H1 (cell line): ENCODE results near the gene ZNF423. TPM values are rescaled to one million over a fixed set of nuclear protein-coding genes. Genes with fewer than 3 reads are reported as not detected.

Source experiments
- CTCF ChIA-PET: fragments of 300-600 bp; sonication (Branson Sonifier 250); formaldehyde crosslinking; loops from one replicate; lab custom pipeline; 2021; ENCODE audit not compliant: partially characterized antibody; lab: Charles Lee
- POLR2A ChIA-PET: fragments of 300-600 bp; sonication (Branson Sonifier 250); formaldehyde crosslinking; loops from one replicate; lab custom pipeline; 2021; ENCODE audit warnings: inconsistent platforms; ENCODE audit not compliant: partially characterized antibody; lab: Charles Lee
- DNase-seq, 2 experiments: peaks; one replicate each; pipeline versions ENCODE4 v3.0.0 to v3.0.0-alpha.2; 2010 to 2022; ENCODE audit warnings: low spot score in 2 of 2, low read depth in 1 of 2, mixed read lengths in 1 of 2
- FAIRE-seq: peaks from 2 replicates; lab custom pipeline; 2011; peaks lifted over from hg19 to GRCh38; lab: Jason Lieb, UNC
- H2AFZ ChIP-seq: 2 replicates; pipeline ENCODE4 v1.8.1; 2012; ENCODE audit warnings: low read length, inconsistent platforms
- H2AK5ac ChIP-seq: 2 replicates; pipeline ENCODE4 v1.6.1; 2013; ENCODE audit warnings: low read depth, low read length
- H2BK120ac ChIP-seq: replicated peaks from 2 replicates; pipeline ENCODE3; 2013; ENCODE audit warnings: low read depth, low read length, inconsistent platforms
- H2BK12ac ChIP-seq: 2 replicates; pipeline ENCODE4 v1.6.1; 2013; ENCODE audit warnings: low read depth, low read length
- H2BK15ac ChIP-seq: 2 replicates; pipeline ENCODE4 v1.6.1; 2013; ENCODE audit warnings: low read length
- H2BK20ac ChIP-seq: 2 replicates; pipeline ENCODE4 v1.6.1; 2013; ENCODE audit warnings: low read length
- H2BK5ac ChIP-seq: 2 replicates; pipeline ENCODE4 v1.6.1; 2013; ENCODE audit warnings: low read depth, low read length
- H3K14ac ChIP-seq: 2 replicates; pipeline ENCODE4 v1.6.1; 2013; ENCODE audit warnings: inconsistent platforms; ENCODE audit not compliant: insufficient read length
- H3K18ac ChIP-seq: 2 replicates; pipeline ENCODE4 v1.6.1; 2013; ENCODE audit warnings: low read length; ENCODE audit errors: extremely low read depth
- H3K23ac ChIP-seq: 2 replicates; pipeline ENCODE4 v1.6.1; 2013; ENCODE audit warnings: inconsistent platforms; ENCODE audit not compliant: insufficient read length
- H3K23me2 ChIP-seq: 2 replicates; pipeline ENCODE4 v1.6.1; 2013; ENCODE audit warnings: low read depth, low read length
- H3K27ac ChIP-seq: 2 replicates; pipeline ENCODE4 v1.6.1; 2011; ENCODE audit warnings: low read depth, low read length, inconsistent platforms
- H3K27me3 ChIP-seq, 4 experiments: replicated peaks in 1 of 4; 1 replicate in 1 of 4; 2 replicates in 3 of 4; pipeline versions ENCODE4 v1.6.1 to v1.8.1; 2011 to 2013; ENCODE audit warnings: low read length in 3 of 4, mild to moderate bottlenecking in 3 of 4, inconsistent platforms in 2 of 4, mixed read lengths in 2 of 4, moderate library complexity in 1 of 4; ENCODE audit not compliant: control insufficient read depth in 3 of 4, insufficient read depth in 3 of 4; ENCODE audit errors: extremely low read depth in 1 of 4
- H3K36me3 ChIP-seq, 4 experiments: 2 replicates each; pipeline versions ENCODE4 v1.6.1 to v1.8.1; 2011 to 2013; ENCODE audit warnings: mild to moderate bottlenecking in 4 of 4, low read length in 3 of 4, moderate library complexity in 2 of 4, control low read depth in 1 of 4, inconsistent platforms in 1 of 4; ENCODE audit not compliant: insufficient read depth in 4 of 4, control insufficient read depth in 2 of 4
- H3K4ac ChIP-seq: replicated peaks from 2 replicates; pipeline ENCODE3; 2013; ENCODE audit warnings: low read length, low read depth, mixed read lengths, inconsistent platforms; ENCODE audit not compliant: insufficient read length
- H3K4me1 ChIP-seq, 4 experiments: replicated peaks in 1 of 4; 1 replicate in 1 of 4; 2 replicates in 3 of 4; pipeline versions ENCODE4 v1.6.1 to v1.8.1; 2011 to 2013; ENCODE audit warnings: low read length in 3 of 4, inconsistent platforms in 2 of 4, mixed read lengths in 1 of 4; ENCODE audit not compliant: insufficient read depth in 4 of 4, control insufficient read depth in 3 of 4
- H3K4me2 ChIP-seq, 2 experiments: 2 replicates each; pipeline versions ENCODE4 v1.6.1 to v1.8.1; 2011 to 2013; ENCODE audit warnings: low read depth in 2 of 2, low read length in 2 of 2, control low read depth in 1 of 2, inconsistent platforms in 1 of 2, mild to moderate bottlenecking in 1 of 2; ENCODE audit not compliant: insufficient read depth in 1 of 2
- H3K4me3 ChIP-seq, 4 experiments: fragments of 200-600, 300-600 bp in 1 of 4; sonication (generic), shearing (Covaris generic), sonication (Bioruptor Twin) in 1 of 4; 2 replicates each; pipeline versions ENCODE4 v1.5.1 to v1.8.1; 2011 to 2016; ENCODE audit warnings: low read length in 4 of 4, low read depth in 3 of 4, control low read depth in 2 of 4, inconsistent platforms in 2 of 4, mild to moderate bottlenecking in 2 of 4, mixed read lengths in 1 of 4, moderate library complexity in 1 of 4; ENCODE audit not compliant: insufficient read depth in 2 of 4; ENCODE audit errors: extremely low read depth in 1 of 4
- H3K56ac ChIP-seq: replicated peaks from 2 replicates; pipeline ENCODE3; 2013; ENCODE audit warnings: low read depth, mild to moderate bottlenecking, mixed read lengths, low read length, inconsistent platforms; ENCODE audit not compliant: insufficient read length
- H3K79me1 ChIP-seq: 2 replicates; pipeline ENCODE4 v1.6.1; 2013; ENCODE audit warnings: low read depth, low read length, control low read depth
- H3K79me2 ChIP-seq, 2 experiments: 2 replicates each; pipeline versions ENCODE4 v1.6.1 to v1.8.1; 2012 to 2013; ENCODE audit warnings: low read length in 2 of 2, mild to moderate bottlenecking in 2 of 2, inconsistent platforms in 1 of 2; ENCODE audit not compliant: insufficient read depth in 2 of 2, control insufficient read depth in 1 of 2
- H3K9ac ChIP-seq, 4 experiments: replicated peaks in 1 of 4; 1 replicate in 1 of 4; 2 replicates in 3 of 4; pipeline versions ENCODE4 v1.6.1 to v1.8.1; 2011 to 2013; ENCODE audit warnings: low read depth in 3 of 4, low read length in 3 of 4, control low read depth in 2 of 4, mild to moderate bottlenecking in 2 of 4, moderate library complexity in 2 of 4, inconsistent platforms in 1 of 4; ENCODE audit errors: extremely low read depth in 1 of 4
- H3K9me3 ChIP-seq, 2 experiments: 2 replicates each; pipeline versions ENCODE4 v1.6.1 to v1.8.1; 2012 to 2013; ENCODE audit warnings: mild to moderate bottlenecking in 2 of 2, moderate library complexity in 2 of 2, control low read depth in 1 of 2, inconsistent platforms in 1 of 2, low read depth in 1 of 2, low read length in 1 of 2, mixed read lengths in 1 of 2; ENCODE audit not compliant: insufficient read depth in 2 of 2
- H4K20me1 ChIP-seq, 2 experiments: replicated peaks in 1 of 2; 2 replicates each; pipeline versions ENCODE3 to v1.8.1; 2011 to 2013; ENCODE audit warnings: inconsistent platforms in 2 of 2, low read length in 2 of 2, mild to moderate bottlenecking in 1 of 2; ENCODE audit not compliant: insufficient read depth in 2 of 2, control insufficient read depth in 1 of 2
- H4K5ac ChIP-seq: 2 replicates; pipeline ENCODE4 v1.6.1; 2013; ENCODE audit warnings: low read length, low read depth, mixed read lengths, inconsistent platforms; ENCODE audit not compliant: insufficient read length
- H4K8ac ChIP-seq: 2 replicates; pipeline ENCODE4 v1.8.0; 2013; ENCODE audit warnings: mild to moderate bottlenecking, moderate library complexity, low read length, inconsistent platforms; ENCODE audit not compliant: insufficient read depth; ENCODE audit errors: extremely low read depth
- H4K91ac ChIP-seq: replicated peaks from 2 replicates; pipeline ENCODE3; 2013; ENCODE audit warnings: low read length, mixed read lengths, inconsistent platforms; ENCODE audit not compliant: insufficient read length
- BCL11A ChIP-seq, 2 experiments: IDR thresholded peaks; one replicate each; pipeline ENCODE4 v1.6.1; 2011; ENCODE audit warnings: low read depth in 2 of 2, low read length in 2 of 2, mild to moderate bottlenecking in 2 of 2
- FOSL1 ChIP-seq: IDR thresholded peaks from 2 replicates; pipeline ENCODE4 v1.6.1; 2011; ENCODE audit warnings: mild to moderate bottlenecking, low read depth, low read length, moderate library complexity; ENCODE audit not compliant: insufficient read depth
- HDAC6 ChIP-seq: IDR thresholded peaks from one replicate; pipeline ENCODE4 v1.7.1; 2012; ENCODE audit warnings: low read depth, mild to moderate bottlenecking, inconsistent platforms, low read length, moderate library complexity
- JUN ChIP-seq: IDR thresholded peaks from 2 replicates; pipeline ENCODE4 v1.6.1; 2011; ENCODE audit warnings: low read depth, mild to moderate bottlenecking, improper control_type of control experiment, low read length
- KDM4A ChIP-seq: IDR thresholded peaks from one replicate; pipeline ENCODE4 v1.7.1; 2012; ENCODE audit warnings: low read depth, mild to moderate bottlenecking, moderate library complexity, low read length, inconsistent platforms; ENCODE audit not compliant: severe bottlenecking
- MAX ChIP-seq: IDR thresholded peaks from 2 replicates; pipeline ENCODE4 v1.6.1; 2012; ENCODE audit warnings: inconsistent platforms
- POLR2A ChIP-seq, 2 experiments: IDR thresholded peaks; 1 replicate in 1 of 2; 2 replicates in 1 of 2; pipeline ENCODE4 v1.6.1; 2011; ENCODE audit warnings: low read depth in 2 of 2, low read length in 2 of 2, mild to moderate bottlenecking in 2 of 2; ENCODE audit errors: control extremely low read depth in 1 of 2
- RFX5 ChIP-seq: IDR thresholded peaks from 2 replicates; pipeline ENCODE4 v1.6.1; 2011; ENCODE audit warnings: low read depth, low read length, improper control_type of control experiment, borderline replicate concordance
- SIN3A ChIP-seq, 2 experiments: IDR thresholded peaks in 1 of 2; conservative IDR thresholded peaks in 1 of 2; 2 replicates each; pipeline ENCODE4 v1.6.1; 2011 to 2012; ENCODE audit warnings: low read length in 2 of 2, improper control_type of control experiment in 1 of 2, low read depth in 1 of 2, mild to moderate bottlenecking in 1 of 2
- SRF ChIP-seq: IDR thresholded peaks from 2 replicates; pipeline ENCODE4 v1.6.1; 2011; ENCODE audit warnings: mild to moderate bottlenecking, low read depth, low read length, moderate library complexity
- TAF7 ChIP-seq: optimal IDR thresholded peaks from 2 replicates; pipeline ENCODE3; 2011; ENCODE audit warnings: low read depth, mild to moderate bottlenecking, inconsistent platforms, low read length, moderate library complexity, borderline replicate concordance
- ZNF274 ChIP-seq: IDR thresholded peaks from 2 replicates; pipeline ENCODE4 v1.7.0; 2012; ENCODE audit warnings: low read length, borderline replicate concordance; ENCODE audit errors: extremely low read depth
- WGBS, 2 experiments: shearing (Covaris generic) in 1 of 2; methylation state at CpG; one replicate each; pipeline versions ENCODE4 v1.1.6 to v1.1.7; 2013 to 2015; ENCODE audit warnings: low lambda C conversion rate in 2 of 2, mixed read lengths in 2 of 2, inconsistent platforms in 1 of 2, low coverage in 1 of 2, missing lambda C conversion rate in 1 of 2; ENCODE audit not compliant: insufficient replicate concordance in 2 of 2, insufficient coverage in 1 of 2, insufficient read length in 1 of 2; ENCODE audit errors: extremely low coverage in 1 of 2, missing lambda C conversion rate in 1 of 2; 5-methylcytosine and 5-hydroxymethylcytosine counted together
- polyA plus RNA-seq, 7 experiments: library from polyadenylated mRNA; depleted of rRNA in 3 of 7; stranded (reverse) in 5 of 7; unstranded in 2 of 7; fragments of >200 nt in 5 of 7; fragments of 200-250 nt in 2 of 7; gene quantifications; 1 replicate in 5 of 7; 2 replicates in 1 of 7; 4 replicates in 1 of 7; pipeline versions ENCODE4 v1.2.1 to v1.2.3, GENCODE V29; 2011 to 2013; ENCODE audit warnings: missing spikeins in 2 of 7, mixed read lengths in 2 of 7
- total RNA-seq: library from RNA; stranded (reverse); fragmentation: NEBNext Ultra II Directional; extraction: Animal tissue kit (Norgen Biotek cat#: 25700); gene quantifications from 2 replicates; pipeline ENCODE4 v1.2.1, GENCODE V29; 2021

The ZNF423 gene
- total and polyA plus RNA-seq, 2 of the 8 experiments (the other 6 are each of a cell fraction or from before 2014, with no cell fraction given) = 38.2 to 52.3 TPM

- Histone ChIP-seq H2BK15ac (no peak overlapping the region), H4K20me1 (peaks cover 0 to 13% of the 10 kb centered on the region in 2 experiments), H3K4me2 (no peak overlapping the region), H4K8ac (no peak overlapping the region; the same call in 1 of the 2 replicates), H3K79me2 (peaks cover 0 to 3% of the 10 kb centered on the region in 2 experiments; a peak in 1 of 4 replicates), H4K5ac (no peak overlapping the region), H2BK20ac (no peak overlapping the region), H3K4me1 (no peaks in the 10 kb centered on the region; a peak in 1 of 7 replicates), H3K4ac (no peak overlapping the region), H3K18ac (no peak overlapping the region), H3K4me3 (no peak overlapping the region), H3K79me1 (peaks cover 2% of the 10 kb centered on the region), H3K9ac (no peak overlapping the region), H2AFZ (no peak overlapping the region), H3K9me3 (peaks cover 4 to 9% of the 10 kb centered on the region in 2 experiments; a peak in 2 of 4 replicates), H3K27ac (no peak overlapping the region), H3K23ac (no peak overlapping the region), H3K23me2 (peaks cover 11% of the 10 kb centered on the region; the same call in 1 of the 2 replicates), H2BK120ac (no peak overlapping the region), H2BK5ac (no peak overlapping the region), H3K14ac (no peak overlapping the region), H2BK12ac (no peak overlapping the region), H2AK5ac (no peak overlapping the region), H4K91ac (no peak overlapping the region), H3K36me3 (peaks cover 9 to 19% (median 15%) of the 10 kb centered on the region in 4 experiments; a peak in 7 of 8 replicates), H3K27me3 (no peaks in the 10 kb centered on the region), H3K56ac (no peak overlapping the region)
- CTCF ChIA-PET = interaction anchor here (0.6 to 2.1 kb wide), 9 partner anchors 9 to 799 kb away, joined by 3 to 4 read pairs (median 3); no protein-coding TSS in a partner anchor
- FAIRE-seq (no peak), DNase-seq (no peak)
- POLR2A ChIA-PET = interaction anchor here (1.5 to 2.2 kb wide), 2 partner anchors 7 to 9 kb away, joined by 3 to 4 read pairs; no protein-coding TSS in a partner anchor
- 83% methylated on average over 9 of the region's 9 CpGs; no CpG with 5 or more reads in 1 of the 2 experiments for WGBS, 2 experiments
- TF ChIP-seq RFX5 = no peak
- TF ChIP-seq SIN3A (conservative IDR thresholded peaks at IDR 0.05 in 1 of 2, IDR thresholded peaks at IDR 0.05 in 1 of 2; ENCODE audit: low read depth in 1 of 2, low read length in 2 of 2) = no peak
- no peak for TF ChIP-seq SRF
- TF ChIP-seq TAF7 = no peak
- no peak for TF ChIP-seq KDM4A
- TF ChIP-seq MAX = no peak
- no peak for TF ChIP-seq POLR2A (IDR thresholded peaks at IDR 0.05; ENCODE audit: control extremely low read depth in 1 of 2, low read depth in 2 of 2, low read length in 2 of 2)
- TF ChIP-seq FOSL1 = no peak
- no peak for TF ChIP-seq BCL11A (IDR thresholded peaks at IDR 0.05; ENCODE audit: low read depth in 2 of 2, low read length in 2 of 2)
- no peak for TF ChIP-seq ZNF274
- no peak for TF ChIP-seq HDAC6
- TF ChIP-seq JUN = no peak
Measured at GRCh38 chr16:49632086-49632794, 223.7 kb downstream of the ZNF423 start.
